IPS DF 19.7 (cell line): ENCODE measurements around the gene C6orf141.

Source experiments
- DNase-seq: peaks from one replicate; pipeline ENCODE4 v3.0.0-alpha.2; 2013; ENCODE audit warnings: low read depth, low spot score

The C6orf141 gene

DNA sequence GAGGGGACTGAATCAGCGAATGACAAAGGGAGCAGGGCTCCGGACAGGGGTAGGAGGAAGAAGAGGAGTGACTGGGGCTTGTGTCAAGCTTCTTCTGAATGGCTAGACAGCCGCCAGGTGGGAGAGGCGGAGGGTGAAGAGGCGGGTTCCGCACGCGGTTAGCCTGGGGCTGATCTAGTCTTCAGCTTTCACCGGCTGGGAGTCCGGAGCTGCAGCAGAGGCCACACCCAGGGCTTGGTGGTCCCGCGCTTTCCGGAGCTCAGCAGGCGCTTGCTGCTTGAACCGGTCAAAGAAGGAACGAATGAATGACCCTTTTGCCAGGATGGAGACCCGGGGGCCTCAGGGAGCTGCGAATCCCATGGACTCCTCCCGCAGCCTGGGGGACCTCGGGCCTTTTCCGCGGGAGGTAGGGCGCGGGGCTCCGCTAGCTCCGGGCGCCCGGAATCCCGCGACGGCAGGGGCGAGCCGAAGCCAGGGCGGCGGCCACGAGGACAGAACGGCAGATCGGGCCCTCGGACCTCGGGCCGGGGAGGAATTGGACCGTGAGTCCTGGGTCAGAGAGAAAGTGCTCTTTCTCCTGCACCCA, at the start of gene C6orf141:
TSS of gene C6orf141 (plus strand) at position 177 of the 586 bp plus-strand sequence. CDS start at position 302, 125 bp downstream.
- DNase-seq, result peak; percentile 67

DNA sequence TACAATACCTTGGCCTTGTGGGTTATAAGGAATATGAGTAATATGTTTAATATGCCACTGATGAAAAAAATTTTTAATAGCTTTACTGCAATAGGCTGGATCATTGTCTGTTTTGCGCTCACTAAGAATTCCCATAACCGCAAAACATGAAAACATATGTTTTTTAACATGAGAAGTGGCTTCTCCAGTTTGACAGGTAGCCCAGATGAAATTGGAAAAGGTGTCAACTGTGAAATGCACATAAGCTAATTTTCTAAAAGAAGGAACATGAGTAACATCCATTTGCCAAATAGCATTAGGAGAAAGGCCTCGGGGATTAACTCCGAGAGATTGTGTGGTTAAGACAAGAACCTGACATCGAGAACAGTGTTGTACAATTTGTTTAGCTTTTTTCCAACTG, 45.8 kb upstream of the C6orf141 start:
- DNase-seq, result no peak

DNA sequence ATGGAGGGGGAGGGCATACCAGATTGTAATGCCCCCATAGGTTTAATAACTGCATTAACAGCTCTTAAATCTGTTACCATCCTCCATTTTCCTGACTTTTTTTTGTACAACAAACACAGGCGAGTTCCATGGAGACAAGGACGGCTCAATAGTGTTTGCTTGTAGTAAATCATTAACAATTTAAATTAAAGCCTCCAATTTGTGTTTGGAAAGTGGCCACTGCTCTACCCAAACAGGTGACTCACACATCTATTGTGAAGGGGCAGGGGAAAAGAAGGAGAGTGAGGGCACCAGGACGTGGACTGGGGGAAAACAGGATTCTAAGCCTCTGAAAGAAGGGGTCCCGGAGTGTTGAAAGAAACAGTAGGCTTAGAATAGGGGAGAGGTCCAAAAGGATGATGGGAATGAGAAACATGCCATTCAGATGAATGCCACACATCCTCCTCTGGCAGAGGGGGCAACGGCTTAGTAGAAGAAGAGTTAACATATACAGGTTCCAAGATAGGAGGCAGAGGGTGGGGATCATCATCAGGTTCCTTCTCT, 43.8 kb upstream of the C6orf141 start:
- DNase-seq, result no peak

DNA sequence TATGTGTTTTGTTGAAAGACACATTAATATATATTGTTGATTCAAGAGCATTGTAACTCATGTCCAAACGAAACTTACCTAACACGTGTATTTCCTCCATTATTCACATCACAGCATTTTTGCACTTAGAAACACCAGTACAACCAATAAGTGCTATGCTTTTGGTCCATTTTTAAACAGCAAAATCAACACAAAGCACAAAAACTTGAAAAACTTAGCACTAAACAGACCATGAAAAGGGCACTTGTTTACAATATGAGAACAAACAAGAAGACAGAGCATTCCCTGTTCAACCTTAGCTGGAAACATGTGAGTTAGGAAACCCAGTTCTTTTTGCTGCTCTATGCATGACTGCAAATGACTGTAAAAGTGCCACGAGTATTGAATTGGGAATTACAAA, 41.1 kb upstream of the C6orf141 start:
- DNase-seq, result no peak

DNA sequence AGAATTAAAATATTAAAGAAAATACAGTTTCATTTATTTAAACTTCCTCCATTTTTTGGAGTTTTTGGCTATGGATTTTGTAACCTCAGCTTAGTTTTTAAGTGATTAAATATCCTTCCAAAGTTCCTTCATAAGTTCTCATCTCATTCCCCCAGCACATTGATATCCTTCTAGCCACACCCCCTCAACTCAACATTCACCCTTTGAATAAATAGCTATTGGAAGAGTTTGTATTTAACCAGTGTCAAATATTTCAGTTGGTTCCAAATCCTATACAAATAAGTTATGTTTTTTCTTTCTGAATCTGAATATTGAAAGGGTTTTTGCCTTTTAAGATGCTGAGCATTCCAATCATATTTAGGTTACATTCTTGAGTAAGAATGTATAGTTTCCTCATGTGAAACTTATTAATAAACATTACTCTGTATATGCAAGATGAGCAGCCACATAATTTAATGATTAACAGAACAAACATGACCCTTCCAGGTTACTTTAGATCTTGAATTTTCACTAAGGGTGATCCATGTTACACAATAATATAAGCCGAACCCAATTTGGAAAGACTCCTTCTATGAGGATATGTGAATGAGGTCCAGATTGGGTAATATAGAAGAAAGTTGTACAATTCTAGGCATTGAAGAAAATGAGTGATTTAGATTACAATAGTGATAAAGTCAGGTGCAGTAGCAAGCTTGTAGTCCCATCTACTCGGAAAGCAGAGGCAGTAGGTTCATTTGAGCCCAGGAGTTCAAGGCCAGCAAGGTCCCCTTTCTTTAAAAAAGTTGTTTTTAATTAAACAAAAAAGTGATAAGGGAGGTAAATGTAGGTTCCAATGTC, 37.1 kb upstream of the C6orf141 start:
- no peak for DNase-seq

DNA sequence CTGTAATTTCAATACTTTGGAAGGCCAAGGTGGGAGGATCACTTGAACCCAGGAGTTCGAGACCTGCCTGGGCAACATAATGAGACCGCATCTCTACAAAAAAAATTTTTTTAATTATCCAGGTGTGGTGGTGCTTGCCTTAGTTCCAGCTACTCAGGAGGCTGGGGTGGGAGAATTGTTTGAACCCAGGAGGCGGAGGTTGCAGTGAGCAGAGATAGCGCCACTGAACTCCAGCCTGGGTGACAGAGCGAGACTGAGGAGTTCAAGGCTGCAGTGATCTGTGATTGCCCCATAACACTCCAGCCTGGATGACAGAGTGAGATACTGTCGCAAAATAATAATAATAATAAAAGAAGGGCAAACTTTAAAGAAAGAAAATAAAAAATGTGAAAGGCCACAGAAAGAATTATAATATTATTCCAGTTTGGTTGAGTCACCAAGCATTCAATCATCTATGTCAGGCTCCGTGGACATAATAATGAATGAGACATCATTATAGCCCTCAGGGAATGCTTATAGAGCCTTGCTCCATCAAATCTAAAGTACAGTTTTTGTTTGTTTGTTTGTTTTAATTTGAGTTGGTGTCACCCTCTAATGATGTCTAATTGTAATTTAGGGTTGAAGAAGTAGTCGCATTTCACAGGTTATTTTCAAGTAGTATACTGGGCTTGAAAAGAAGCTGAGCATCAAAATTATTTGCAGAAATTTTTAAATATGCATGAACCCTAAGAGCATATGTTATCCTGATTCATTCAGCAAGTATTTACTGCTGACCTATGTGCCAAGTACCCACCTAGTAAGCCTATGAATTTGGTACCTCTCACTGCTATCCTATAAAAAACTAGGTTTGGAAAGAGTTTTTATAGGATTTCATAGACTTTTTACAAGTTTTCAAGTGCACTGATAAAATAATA, 35.6 kb upstream of the C6orf141 start:
- DNase-seq, result no peak

DNA sequence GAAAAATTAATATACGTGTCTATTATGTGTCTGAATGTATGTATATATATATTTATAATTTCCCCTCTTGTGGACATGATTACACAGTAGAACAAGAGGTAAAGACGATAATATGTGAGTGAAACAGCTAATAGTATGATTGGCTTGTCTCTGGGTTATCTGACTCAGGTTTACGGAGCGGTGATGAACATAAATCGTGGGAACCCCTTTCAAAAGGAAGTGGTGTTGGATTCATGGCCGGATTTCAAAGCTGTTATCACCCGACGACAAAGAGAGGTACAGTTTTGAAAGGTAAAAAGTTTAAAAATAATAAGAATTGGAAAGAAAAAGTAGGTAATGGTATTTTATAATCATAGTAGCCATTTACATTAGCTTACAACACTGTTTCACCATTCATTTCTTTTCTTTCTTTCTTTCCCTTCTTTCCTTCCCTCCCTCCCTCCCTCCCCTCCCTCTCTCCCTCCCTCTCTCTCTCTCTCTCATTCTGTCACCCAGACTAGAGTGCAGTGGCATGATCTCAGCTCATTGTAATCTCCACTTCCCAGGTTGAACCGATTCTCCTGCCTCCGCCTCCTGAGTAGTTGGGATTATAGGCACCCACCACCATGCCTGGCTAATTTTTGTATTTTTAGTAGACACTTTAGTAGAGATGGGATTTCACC, 34.9 kb upstream of the C6orf141 start:
- DNase-seq, result no peak

DNA sequence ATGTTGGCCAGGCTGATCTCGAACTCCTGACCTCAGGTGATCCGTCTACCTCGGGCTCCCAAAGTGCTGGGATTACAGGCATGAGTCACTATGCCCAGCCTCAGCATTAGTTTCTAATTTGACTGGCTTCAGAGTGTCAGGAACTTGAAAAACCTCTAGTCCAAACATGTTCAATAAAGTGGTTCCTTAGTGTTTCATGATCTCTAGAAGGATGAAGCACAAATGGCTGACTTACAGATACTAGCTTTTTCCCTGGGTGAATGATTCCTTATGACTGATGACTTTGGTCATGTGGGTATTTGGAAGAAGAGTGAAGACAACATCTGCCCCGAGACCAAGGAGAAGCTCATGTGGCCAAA, 34.3 kb upstream of the C6orf141 start:
- no peak for DNase-seq

DNA sequence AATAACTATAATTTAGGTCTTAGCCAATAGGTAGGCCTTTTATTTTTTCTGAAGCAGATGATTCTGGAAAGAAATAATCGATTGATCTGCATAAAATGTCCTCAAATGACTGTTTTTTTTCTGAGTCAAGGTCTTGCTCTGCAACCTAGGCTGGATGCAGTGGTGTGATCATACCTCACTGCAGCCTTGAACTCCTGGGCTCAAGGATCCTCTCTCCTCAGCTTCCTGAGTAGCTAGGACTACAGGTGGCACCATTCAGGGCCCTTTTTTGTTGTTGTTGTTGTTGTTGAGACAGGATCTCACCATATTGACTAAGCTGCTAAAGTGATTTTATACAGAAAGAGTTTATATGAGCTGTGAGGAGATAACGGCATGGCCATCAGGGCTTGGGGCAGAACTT, 32.5 kb upstream of the C6orf141 start:
- DNase-seq, result no peak

DNA sequence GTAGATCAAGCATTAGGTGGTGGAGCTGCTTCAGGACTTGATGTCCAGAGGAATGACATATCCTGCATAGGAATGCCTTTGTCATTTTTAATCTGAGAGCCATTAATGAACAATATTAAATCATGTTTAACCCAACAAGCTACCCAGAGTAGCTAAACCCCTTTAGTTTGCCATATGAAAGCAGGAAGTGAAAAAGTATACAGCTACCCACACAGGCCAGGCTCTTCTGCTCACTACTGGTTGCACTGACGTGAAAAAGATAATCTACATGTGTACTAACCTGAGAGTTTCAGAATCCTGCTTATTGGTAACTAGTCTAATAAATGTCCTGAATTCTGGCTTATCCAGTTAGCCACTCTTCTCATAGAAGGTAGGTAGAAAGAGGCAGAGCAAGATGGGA, 30.8 kb upstream of the C6orf141 start:
- DNase-seq, result no peak

DNA sequence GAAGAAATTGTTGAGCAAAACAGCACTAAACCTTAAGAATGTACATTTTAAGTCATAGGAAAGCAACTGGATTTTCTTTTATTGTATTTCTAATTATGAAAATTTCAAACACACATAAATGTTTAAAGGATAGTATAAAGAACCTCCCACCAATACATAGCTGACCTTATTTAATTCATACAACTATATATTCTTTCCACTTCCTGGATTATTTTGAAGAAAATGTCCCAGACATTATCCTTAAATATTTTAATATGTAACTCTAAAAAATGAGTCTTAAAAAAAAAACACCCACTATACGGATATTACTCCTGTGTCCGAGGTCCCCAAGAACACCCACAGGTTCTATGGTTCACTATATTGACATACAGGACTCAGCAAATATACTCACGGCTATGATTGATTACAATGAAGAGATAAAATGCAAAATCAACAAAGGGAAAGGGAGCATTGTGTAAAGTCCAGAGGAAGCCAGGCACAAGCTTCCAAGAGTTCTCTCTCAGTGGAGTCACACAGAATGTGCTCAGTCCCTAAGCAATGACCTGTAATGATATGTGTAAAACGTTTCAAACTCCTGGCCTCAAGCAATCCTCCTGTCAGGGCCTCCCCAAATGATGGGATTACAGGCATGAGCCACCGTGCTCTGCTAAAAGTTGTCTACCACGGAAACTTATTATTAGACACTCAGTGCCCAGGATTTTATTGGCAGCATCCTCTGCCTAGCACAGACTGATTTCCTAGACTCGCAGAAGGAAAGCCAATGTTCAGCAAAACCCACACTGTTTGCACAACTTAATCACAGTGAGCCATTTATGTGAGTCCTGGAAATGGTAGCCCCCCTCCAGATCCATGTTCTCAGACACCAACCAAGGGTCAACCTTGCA, 27.5 kb upstream of the C6orf141 start:
- no peak for DNase-seq

DNA sequence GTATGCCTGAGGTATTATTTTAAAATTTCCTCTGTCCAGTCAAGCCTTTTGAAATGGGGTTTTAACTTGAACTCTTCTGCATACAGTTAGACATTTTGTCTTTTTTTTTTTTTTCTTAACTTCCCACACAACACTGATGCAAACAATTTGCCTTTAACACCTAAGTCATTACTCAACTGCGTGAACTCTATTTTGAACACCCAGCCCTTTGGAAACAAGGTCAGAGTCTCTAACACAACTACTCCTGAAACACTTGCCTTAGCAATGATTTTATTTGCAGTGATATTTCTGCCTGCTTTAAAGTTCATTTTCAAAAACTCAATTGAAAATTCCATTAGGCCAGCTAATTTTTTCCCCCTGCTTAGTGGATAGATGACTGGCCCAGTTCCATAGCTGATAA, 26.6 kb upstream of the C6orf141 start:
- DNase-seq, result no peak

DNA sequence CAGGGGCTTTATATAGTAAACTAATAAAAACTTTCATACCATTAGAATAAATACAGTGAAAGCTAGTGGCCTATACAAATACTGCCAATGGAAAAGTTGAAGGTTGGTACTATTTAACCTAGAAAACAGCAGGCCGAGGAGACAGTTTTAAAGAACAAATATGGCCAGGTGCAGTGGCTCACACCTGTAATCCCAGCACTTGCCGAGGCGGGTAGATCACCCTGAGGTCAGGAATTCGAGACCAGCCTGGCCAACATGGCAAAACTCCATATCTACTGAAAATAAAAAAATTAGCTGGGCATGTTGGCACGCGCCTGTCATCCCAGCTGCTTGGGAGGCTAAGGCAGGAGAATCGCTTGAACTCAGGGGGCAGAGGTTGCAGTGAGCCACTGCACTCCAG, 25.9 kb upstream of the C6orf141 start:
- DNase-seq, result no peak

DNA sequence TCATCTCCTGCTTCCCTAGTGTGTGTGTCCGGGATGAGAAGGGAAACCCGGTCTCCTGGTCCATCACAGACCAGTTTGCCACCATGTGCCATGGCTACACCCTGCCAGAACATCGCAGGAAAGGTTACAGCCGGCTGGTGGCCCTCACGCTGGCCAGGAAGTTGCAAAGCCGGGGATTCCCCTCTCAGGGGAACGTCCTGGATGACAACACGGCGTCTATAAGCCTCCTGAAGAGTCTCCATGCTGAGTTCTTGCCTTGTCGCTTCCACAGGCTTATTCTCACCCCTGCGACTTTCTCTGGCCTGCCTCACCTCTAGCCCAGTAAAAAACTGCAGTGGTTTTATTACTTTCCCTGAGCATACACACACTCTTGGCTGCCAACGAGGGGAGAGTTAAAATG, 23.9 kb upstream of the C6orf141 start:
- no peak for DNase-seq

DNA sequence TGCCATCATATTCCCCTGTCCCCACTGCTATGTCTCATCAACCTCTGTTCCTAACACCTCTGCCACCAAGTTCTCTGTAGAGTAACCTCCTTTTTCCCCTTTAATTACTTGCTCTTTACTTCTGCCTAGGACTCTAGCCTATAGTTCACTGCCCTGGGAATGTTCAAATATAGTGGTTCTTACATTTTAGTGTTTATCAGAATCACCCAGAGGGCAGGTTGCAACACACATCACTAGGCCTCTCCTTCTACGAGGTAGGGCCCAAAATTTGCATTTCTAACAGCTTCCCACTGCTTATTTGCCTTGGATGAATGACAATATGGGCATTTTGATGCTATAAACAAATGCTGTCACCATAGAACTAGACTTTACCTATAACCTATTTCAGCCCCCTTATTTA, 23.1 kb upstream of the C6orf141 start:
- no peak for DNase-seq

DNA sequence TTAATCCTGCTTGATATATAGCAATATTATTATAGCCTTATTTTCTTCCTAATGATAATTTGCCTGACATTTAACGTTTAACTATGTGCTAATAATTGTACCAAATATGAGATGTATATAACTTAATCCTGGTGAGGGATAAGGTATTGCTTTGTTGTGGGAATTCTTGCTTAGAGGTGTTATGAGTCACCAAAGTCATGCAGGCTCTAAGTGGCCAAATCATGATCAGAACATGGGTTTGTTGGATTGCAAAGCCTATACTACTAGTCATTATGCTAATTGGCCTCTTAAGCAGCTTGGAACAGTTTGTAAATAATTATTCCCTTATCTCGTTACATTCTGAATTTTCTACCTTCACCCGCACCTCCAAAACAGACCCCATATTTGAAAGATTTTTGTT, 21.9 kb upstream of the C6orf141 start:
- no peak for DNase-seq

DNA sequence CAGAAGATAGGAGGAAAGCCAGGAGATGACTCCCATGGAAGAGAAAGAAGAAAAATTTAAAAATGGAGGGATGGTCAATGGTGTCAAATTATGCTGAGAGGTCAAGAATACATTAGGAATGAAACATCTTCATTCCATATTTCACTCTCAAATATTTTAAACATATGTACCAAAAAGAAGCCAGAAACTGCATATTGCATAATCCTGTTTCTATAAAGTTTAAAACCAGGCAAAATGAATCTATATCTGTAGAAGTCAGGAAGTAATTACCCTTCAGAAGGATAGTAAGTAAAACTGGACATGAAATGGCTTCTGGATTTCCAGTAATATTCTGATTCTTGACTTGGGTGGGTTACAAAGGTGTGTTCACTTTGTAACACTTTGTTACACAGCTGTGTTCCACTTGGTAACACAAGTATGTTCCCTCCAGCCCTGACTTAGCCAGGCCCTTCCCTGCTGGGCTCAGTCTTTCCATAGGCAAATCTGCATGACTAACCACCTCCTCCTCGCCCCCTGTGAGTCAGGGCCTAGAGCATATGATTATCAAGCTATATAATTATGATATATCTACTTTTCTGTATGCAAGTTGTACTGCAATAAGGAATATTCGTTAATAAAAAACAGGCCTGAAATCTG, 20.2 kb upstream of the C6orf141 start:
- no peak for DNase-seq

DNA sequence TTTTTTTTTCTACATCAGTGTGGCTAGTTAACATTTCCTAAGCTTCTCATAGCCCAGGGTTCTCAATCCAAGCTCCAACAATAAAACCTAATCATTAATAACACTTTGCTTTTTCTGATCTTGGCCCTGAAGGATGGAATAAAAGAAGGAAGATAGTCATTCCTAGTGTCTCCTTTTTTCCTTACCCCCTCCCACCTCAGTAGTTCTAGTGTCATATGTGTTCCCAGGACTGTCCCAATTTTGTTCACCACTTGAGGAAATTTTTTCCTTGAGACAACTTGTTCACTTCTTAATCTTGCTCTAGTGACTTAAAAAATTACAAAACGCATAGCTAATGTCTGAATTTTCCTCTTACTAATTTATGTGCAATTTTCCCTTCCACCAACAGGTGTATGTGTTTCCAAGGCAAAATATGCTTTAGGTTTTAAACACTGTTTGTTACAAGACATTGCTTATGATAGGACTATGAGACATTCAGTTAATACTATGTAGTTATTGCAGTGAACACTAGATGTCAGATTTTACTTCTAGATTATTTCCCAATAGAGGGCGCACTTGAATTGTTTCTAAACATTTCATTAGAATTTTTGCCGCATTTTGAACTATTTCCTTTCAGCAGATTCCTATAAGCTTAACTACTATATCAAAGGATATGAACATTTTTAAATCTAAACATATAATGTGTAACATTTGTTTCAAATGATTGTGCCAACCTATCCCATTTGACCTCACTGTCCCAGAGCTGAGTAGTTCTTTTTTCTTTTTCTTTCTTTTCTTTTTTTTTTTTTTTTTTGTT, 18.5 kb upstream of the C6orf141 start:
- DNase-seq, result no peak

DNA sequence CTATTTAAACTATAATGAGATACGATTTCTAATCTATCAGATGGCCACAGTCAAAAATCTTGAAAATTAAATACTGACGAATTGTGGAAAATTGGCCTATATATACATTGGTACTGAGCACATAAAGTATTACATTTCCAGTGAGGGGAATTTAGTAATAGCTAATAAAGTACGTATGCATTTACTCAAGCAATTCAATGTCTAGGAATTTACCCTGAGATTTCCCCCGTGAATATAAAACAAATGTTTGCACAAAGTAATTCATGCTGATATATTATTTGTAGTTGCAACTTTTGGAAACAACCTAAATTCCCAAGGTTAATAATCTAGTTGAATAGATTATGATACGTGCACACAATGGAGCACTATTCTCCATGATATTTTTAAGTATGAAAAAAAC, 14.7 kb upstream of the C6orf141 start:
- DNase-seq, result no peak
